HG03342 (cell line): ENCODE data around the gene ZNF260.
"Not testable (repeated sequence)": the region's sequence is repeated elsewhere in the genome, so short reads cannot be mapped to it uniquely, and the experiment has no call there.

ENCODE experiments used
- ATAC-seq: cut with Tn5 transposase; IDR thresholded peaks from one replicate; pipeline ENCODE4 v1.9.1; 2021; ENCODE audit warnings: mild to moderate bottlenecking, moderate library complexity; ENCODE audit not compliant: unreplicated experiment

The ZNF260 gene

DNA sequence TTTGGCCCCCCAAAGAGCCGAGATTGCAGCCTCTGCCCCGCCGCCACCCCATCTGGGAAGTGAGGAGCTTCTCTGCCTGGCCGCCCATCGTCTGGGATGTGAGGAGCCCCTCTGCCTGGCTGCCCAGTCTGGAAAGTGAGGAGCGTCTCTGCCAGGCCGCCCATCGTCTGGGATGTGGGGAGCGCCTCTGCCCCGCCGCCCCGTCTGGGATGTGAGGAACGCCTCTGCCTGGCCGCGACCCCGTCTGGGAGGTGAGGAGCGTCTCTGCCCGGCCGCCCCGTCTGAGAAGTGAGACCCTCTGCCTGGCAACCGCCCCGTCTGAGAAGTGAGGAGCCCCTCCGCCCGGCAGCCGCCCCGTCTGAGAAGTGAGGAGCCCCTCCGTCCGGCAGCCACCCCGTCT, 37.2 kb downstream of the ZNF260 start:
- ATAC-seq = not testable (repeated sequence)

DNA sequence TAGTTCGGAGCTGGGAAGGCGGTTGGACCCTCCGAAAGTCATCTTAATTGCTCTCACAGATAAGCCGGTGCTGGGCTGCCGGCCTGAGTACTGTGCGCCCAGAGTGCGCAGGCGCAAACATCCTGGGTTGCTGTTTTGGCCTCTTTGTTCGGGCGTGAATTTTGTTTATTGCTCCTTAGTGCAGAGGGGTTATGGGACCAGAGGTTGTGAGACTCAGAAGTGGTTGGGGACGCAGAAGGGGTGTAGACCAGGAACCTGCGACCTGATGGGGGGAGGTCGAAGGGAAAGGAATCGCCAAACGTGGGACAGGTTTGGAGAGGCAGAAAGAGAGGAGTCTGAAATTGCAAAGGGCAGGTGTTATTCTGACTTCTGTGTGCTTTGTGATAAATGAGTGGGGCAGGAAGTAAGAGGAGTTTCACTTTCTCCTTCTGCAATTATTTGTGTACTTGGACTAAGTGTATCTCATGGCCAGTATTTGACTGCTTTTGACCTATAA, 38.1 kb downstream of the ZNF260 start:
- peak; percentile 54 for ATAC-seq

- peak; percentile 86 for ATAC-seq
Observed at GRCh38 chr19:36489118-36489919, 38.8 kb downstream of the ZNF260 start, which contains the start of gene ZNF566. TSS of gene ZNF566 (minus strand) at chr19:36489561. CDS start at chr19:36476557, 13,004 bp downstream.

GRCh38 chr19:36488846-36489117, 39.3 kb downstream of the ZNF260 start:
- ATAC-seq = peak; percentile 14

- ATAC-seq = no peak
Observed at GRCh38 chr19:36488118-36488845, 39.8 kb downstream of the ZNF260 start.

GRCh38 chr19:36483653-36484052, 44.4 kb downstream of the ZNF260 start:
- ATAC-seq = no peak

- no peak for ATAC-seq
Observed at GRCh38 chr19:36482876-36483275, 45.2 kb downstream of the ZNF260 start.
